HEK293 (cell line): ENCODE data around the gene LAMA1.

ENCODE experiments used
- ATF2 ChIP-seq: fragments of 450-650 bp; formaldehyde crosslinking; IDR thresholded peaks from 2 replicates; pipeline ENCODE4 v1.5.1; 2016; ENCODE audit warnings: missing biosample characterization, missing genetic modification characterization, low read depth
- CTCF ChIP-seq: fragments of 450-650 bp; formaldehyde crosslinking; IDR thresholded peaks from 2 replicates; pipeline ENCODE4 v1.5.1; 2016; ENCODE audit warnings: missing biosample characterization, missing genetic modification characterization
- INSM2 ChIP-seq: fragments of 450-650 bp; formaldehyde crosslinking; IDR thresholded peaks from 2 replicates; pipeline ENCODE4 v1.5.1; 2016; ENCODE audit warnings: missing biosample characterization, missing genetic modification characterization
- ZNF10 ChIP-seq: fragments of 450-650 bp; formaldehyde crosslinking; IDR thresholded peaks from 2 replicates; pipeline ENCODE4 v1.5.1; 2017; ENCODE audit warnings: missing biosample characterization, missing genetic modification characterization
- ZNF112 ChIP-seq: fragments of 450-650 bp; formaldehyde crosslinking; IDR thresholded peaks from 2 replicates; pipeline ENCODE4 v1.5.0; 2017; ENCODE audit warnings: missing biosample characterization, missing genetic modification characterization
- ZNF426 ChIP-seq: fragments of 450-650 bp; formaldehyde crosslinking; IDR thresholded peaks from 2 replicates; pipeline ENCODE4 v1.5.1; 2017; ENCODE audit warnings: missing biosample characterization, missing genetic modification characterization, mild to moderate bottlenecking, inconsistent platforms, moderate library complexity
- ZNF624 ChIP-seq: fragments of 450-650 bp; formaldehyde crosslinking; IDR thresholded peaks from 2 replicates; pipeline ENCODE4 v1.5.1; 2017; ENCODE audit warnings: missing biosample characterization, missing genetic modification characterization

DNA sequence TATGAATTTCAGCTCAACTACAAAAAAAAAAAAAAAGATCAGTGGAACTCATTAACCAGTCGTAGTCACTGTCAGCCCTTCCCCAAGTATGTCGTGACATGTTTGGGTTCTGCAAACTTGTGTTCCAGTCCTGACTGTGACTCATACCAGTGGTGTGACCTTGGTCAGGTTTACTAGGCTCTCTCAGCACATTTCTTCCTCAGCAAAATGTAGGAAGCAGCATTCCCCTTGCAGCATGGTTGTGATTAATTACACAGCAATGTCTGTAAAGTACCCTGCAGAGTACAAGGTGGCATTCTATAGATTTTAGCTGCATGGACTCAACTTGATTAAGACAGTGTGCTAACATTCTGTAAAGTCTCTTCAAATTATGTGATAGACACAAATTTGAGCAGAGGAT is 156.9 kb downstream of the LAMA1 start:
- TF ChIP-seq ZNF426 (tag by site-specific recombination), result no peak
- TF ChIP-seq ATF2, result no peak
- no peak for TF ChIP-seq INSM2 (tag by site-specific recombination)
- no peak for TF ChIP-seq ZNF624 (tag by site-specific recombination)
- TF ChIP-seq CTCF (tag by site-specific recombination), result no peak
- TF ChIP-seq ZNF10 (tag by site-specific recombination), result no peak
- TF ChIP-seq ZNF112 (tag by site-specific recombination), result no peak
